TTC549 (cell line): ENCODE measurements around the gene ABHD15.

ENCODE experiments used
- FAIRE-seq: peaks from 2 replicates; lab custom pipeline; 2012; peaks lifted over from hg19 to GRCh38; lab: Jason Lieb, UNC

ABHD15 gene

DNA sequence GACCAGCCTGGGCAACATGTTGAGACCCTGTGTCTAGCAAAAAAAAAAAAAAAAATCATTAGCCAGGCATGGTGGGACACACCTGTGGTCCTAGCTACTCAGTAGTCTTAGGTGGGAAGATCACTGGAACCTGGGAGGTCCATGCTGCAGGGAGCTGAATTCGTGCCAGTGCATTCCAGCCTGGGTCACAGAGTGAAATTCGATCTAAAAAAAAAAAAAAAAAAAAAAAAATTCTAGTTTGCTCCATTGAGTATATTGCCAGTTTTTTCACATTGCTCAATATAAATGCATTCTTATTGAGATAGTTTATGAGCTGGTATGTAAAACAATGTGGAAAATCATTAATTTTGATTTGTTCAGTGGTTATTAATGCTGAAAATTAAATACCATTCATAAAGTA lies 52.0 kb downstream of the ABHD15 start:
- FAIRE-seq: no peak

GRCh38 chr17:29510953-29511352 lies 55.9 kb downstream of the ABHD15 start:
- FAIRE-seq: no peak
